Measurements from ENCODE around the gene EPB41. TPM values are rescaled to one million over a fixed set of nuclear protein-coding genes. Genes with fewer than 3 reads are reported as not detected.
"Not testable (repeated sequence)": the region's sequence is repeated elsewhere in the genome, so short reads cannot be mapped to it uniquely, and the experiment has no call there.

Gene EPB41
- total and polyA plus RNA-seq, 2 of the 8 experiments (the other 6 are each of a cell fraction or from before 2014, with no cell fraction given), result 36.7 to 109 TPM

GRCh38 chr1:29150346-29150745, 236.0 kb downstream of the EPB41 start:
- H3K27ac ChIP-seq (ENCODE audit: low read depth, low read length); H3K79me1 ChIP-seq (ENCODE audit: low read depth, low read length); H2BK120ac ChIP-seq (replicated peaks; ENCODE audit: low read depth, low read length); H3K14ac ChIP-seq (ENCODE audit: insufficient read length); H2BK20ac ChIP-seq (ENCODE audit: low read length); H4K5ac ChIP-seq (ENCODE audit: insufficient read length, low read depth, low read length); H2BK12ac ChIP-seq (ENCODE audit: low read depth, low read length); H3K4ac ChIP-seq (replicated peaks; ENCODE audit: insufficient read length, low read depth, low read length); H3K23ac ChIP-seq (ENCODE audit: insufficient read length); H3K4me2 ChIP-seq (ENCODE audit: insufficient read depth in 1 of 2, low read depth in 2 of 2, low read length in 2 of 2); DNase-seq (ENCODE audit: low read depth in 1 of 2, low spot score in 2 of 2); H4K20me1 ChIP-seq (replicated peaks in 1 of 2; ENCODE audit: control insufficient read depth in 1 of 2, insufficient read depth in 2 of 2, low read length in 2 of 2); H3K4me1 ChIP-seq (replicated peaks in 1 of 4; ENCODE audit: control insufficient read depth in 3 of 4, insufficient read depth in 4 of 4, low read length in 3 of 4); H2BK15ac ChIP-seq (ENCODE audit: low read length); H2BK5ac ChIP-seq (ENCODE audit: low read depth, low read length); H2AK5ac ChIP-seq (ENCODE audit: low read depth, low read length); H2AFZ ChIP-seq (ENCODE audit: low read length); H3K79me2 ChIP-seq (ENCODE audit: control insufficient read depth in 1 of 2, insufficient read depth in 2 of 2, low read length in 2 of 2); H3K18ac ChIP-seq (ENCODE audit: extremely low read depth, low read length); H3K9me3 ChIP-seq (ENCODE audit: insufficient read depth in 2 of 2, low read depth in 1 of 2, low read length in 1 of 2); H3K4me3 ChIP-seq (ENCODE audit: extremely low read depth in 1 of 4, insufficient read depth in 2 of 4, low read depth in 3 of 4, low read length in 4 of 4); FAIRE-seq; H3K23me2 ChIP-seq (ENCODE audit: low read depth, low read length); H3K27me3 ChIP-seq (replicated peaks in 1 of 4; ENCODE audit: control insufficient read depth in 3 of 4, extremely low read depth in 1 of 4, insufficient read depth in 3 of 4, low read length in 3 of 4); H4K91ac ChIP-seq (replicated peaks; ENCODE audit: insufficient read length, low read length); H3K9ac ChIP-seq (replicated peaks in 1 of 4; ENCODE audit: extremely low read depth in 1 of 4, low read depth in 3 of 4, low read length in 3 of 4); H3K56ac ChIP-seq (replicated peaks; ENCODE audit: insufficient read length, low read depth, low read length); H4K8ac ChIP-seq (ENCODE audit: extremely low read depth, insufficient read depth, low read length): not testable (repeated sequence)
- WGBS, 2 experiments (ENCODE audit: extremely low coverage in 1 of 2, insufficient coverage in 1 of 2, insufficient read length in 1 of 2, insufficient replicate concordance in 2 of 2, low coverage in 1 of 2, low lambda C conversion rate in 2 of 2, missing lambda C conversion rate in 1 of 2), result 93% methylated on average over 9 of the region's 9 CpGs; no CpG with 5 or more reads in 1 of the 2 experiments
- H3K36me3 ChIP-seq (ENCODE audit: control insufficient read depth in 2 of 4, insufficient read depth in 4 of 4, low read length in 3 of 4), result peaks cover 30 to 95% (median 76%) of the 10 kb centered on the region in 4 experiments
- CTCF ChIA-PET (ENCODE audit: partially characterized antibody), result interaction anchor here (0.9 to 2.4 kb wide), 4 partner anchors 17 to 52 kb away, joined by 3 to 9 read pairs (median 6); no protein-coding TSS in a partner anchor
- POLR2A ChIA-PET (ENCODE audit: partially characterized antibody), result interaction anchor here (0.5 to 1.6 kb wide), 3 partner anchors 9 to 31 kb away, joined by 3 to 5 read pairs (median 3); partner anchors contain the start of gene SRSF4
